Measurements from ENCODE around the gene MMP2.

The MMP2 gene

GRCh38 chr16:55498101-55498500 is 19.1 kb downstream of the MMP2 start:
- Histone ChIP-seq H3K27me3 (ENCODE audit: insufficient read depth, low read depth) (no peaks in the 10 kb centered on the region), H3K9ac (no peak overlapping the region), H3K4me2 (no peak overlapping the region), H3K27ac (no peak overlapping the region), H3K79me2 (ENCODE audit: insufficient read depth, low read depth) (no peaks in the 10 kb centered on the region), H3K4me1 (ENCODE audit: low read depth, poor library complexity, severe bottlenecking) (no peaks in the 10 kb centered on the region), H3K36me3 (ENCODE audit: insufficient read depth) (no peaks in the 10 kb centered on the region), H4K20me1 (ENCODE audit: insufficient read depth) (no peaks in the 10 kb centered on the region), H3K4me3 (IDR thresholded peaks at IDR 0.05; ENCODE audit: insufficient read depth, low read depth, low read length) (no peak overlapping the region), H2AFZ (ENCODE audit: low read depth) (no peak overlapping the region)
- no peak for TF ChIP-seq CTCF (conservative IDR thresholded peaks at IDR 0.05; ENCODE audit: low read depth, low read length)

GRCh38 chr16:55499281-55499680 is 20.3 kb downstream of the MMP2 start:
- no peaks in the 10 kb centered on the region for H3K79me2 ChIP-seq (ENCODE audit: insufficient read depth, low read depth)
- H3K27me3 ChIP-seq (ENCODE audit: insufficient read depth, low read depth) = no peaks in the 10 kb centered on the region
- H3K4me3 ChIP-seq (IDR thresholded peaks at IDR 0.05; ENCODE audit: insufficient read depth, low read depth, low read length) = no peak overlapping the region
- H3K4me2 ChIP-seq = no peak overlapping the region
- no peaks in the 10 kb centered on the region for H3K36me3 ChIP-seq (ENCODE audit: insufficient read depth)
- H4K20me1 ChIP-seq (ENCODE audit: insufficient read depth) = no peaks in the 10 kb centered on the region
- H3K9ac ChIP-seq = no peak overlapping the region
- no peak overlapping the region for H2AFZ ChIP-seq (ENCODE audit: low read depth)
- TF ChIP-seq CTCF (conservative IDR thresholded peaks at IDR 0.05; ENCODE audit: low read depth, low read length) = no peak
- H3K4me1 ChIP-seq (ENCODE audit: low read depth, poor library complexity, severe bottlenecking) = no peaks in the 10 kb centered on the region
- H3K27ac ChIP-seq = no peak overlapping the region

- no peaks in the 10 kb centered on the region for H3K36me3 ChIP-seq (ENCODE audit: insufficient read depth)
- no peaks in the 10 kb centered on the region for H3K79me2 ChIP-seq (ENCODE audit: insufficient read depth, low read depth)
- no peak overlapping the region for H3K9ac ChIP-seq
- H4K20me1 ChIP-seq (ENCODE audit: insufficient read depth) = no peaks in the 10 kb centered on the region
- H3K4me3 ChIP-seq (IDR thresholded peaks at IDR 0.05; ENCODE audit: insufficient read depth, low read depth, low read length) = no peak overlapping the region
- no peaks in the 10 kb centered on the region for H3K4me1 ChIP-seq (ENCODE audit: low read depth, poor library complexity, severe bottlenecking)
- no peak overlapping the region for H3K27ac ChIP-seq
- H3K27me3 ChIP-seq (ENCODE audit: insufficient read depth, low read depth) = no peaks in the 10 kb centered on the region
- H3K4me2 ChIP-seq = no peak overlapping the region
- no peak overlapping the region for H2AFZ ChIP-seq (ENCODE audit: low read depth)
- no peak for TF ChIP-seq CTCF (conservative IDR thresholded peaks at IDR 0.05; ENCODE audit: low read depth, low read length)
Observed at GRCh38 chr16:55499951-55500529, 21.0 kb downstream of the MMP2 start.

- no peaks in the 10 kb centered on the region for H3K36me3 ChIP-seq (ENCODE audit: insufficient read depth)
- no peak overlapping the region for H3K4me2 ChIP-seq
- TF ChIP-seq CTCF (conservative IDR thresholded peaks at IDR 0.05; ENCODE audit: low read depth, low read length) = no peak
- H2AFZ ChIP-seq (ENCODE audit: low read depth) = no peak overlapping the region
- H3K4me1 ChIP-seq (ENCODE audit: low read depth, poor library complexity, severe bottlenecking) = no peaks in the 10 kb centered on the region
- no peaks in the 10 kb centered on the region for H3K27me3 ChIP-seq (ENCODE audit: insufficient read depth, low read depth)
- H3K27ac ChIP-seq = no peak overlapping the region
- no peaks in the 10 kb centered on the region for H3K79me2 ChIP-seq (ENCODE audit: insufficient read depth, low read depth)
- H4K20me1 ChIP-seq (ENCODE audit: insufficient read depth) = no peaks in the 10 kb centered on the region
- no peak overlapping the region for H3K9ac ChIP-seq
- no peak overlapping the region for H3K4me3 ChIP-seq (IDR thresholded peaks at IDR 0.05; ENCODE audit: insufficient read depth, low read depth, low read length)
Observed at GRCh38 chr16:55500530-55501011, 21.6 kb downstream of the MMP2 start.
